NT2/D1 (cell line): ENCODE data around the gene PIM2.

ENCODE experiments used
- SUZ12 ChIP-seq: IDR thresholded peaks from 2 replicates; pipeline ENCODE4 v1.6.1; 2011; ENCODE audit not compliant: insufficient read length, insufficient read depth; ENCODE audit errors: extremely low read depth
- YY1 ChIP-seq: IDR thresholded peaks from 2 replicates; pipeline ENCODE4 v1.6.1; 2011; ENCODE audit not compliant: insufficient read length, insufficient read depth

GRCh38 chrX:48914593-48915493 lies 4.0 kb downstream of the PIM2 start:
- no peak for TF ChIP-seq SUZ12
- no peak for TF ChIP-seq YY1
